MV-4-11 (cell line): ENCODE data around the gene LASP1.

Source experiments
- DNase-seq: peaks from one replicate; lab custom pipeline; 2025; lab: John Stamatoyannopoulos, UW

LASP1 gene

DNA sequence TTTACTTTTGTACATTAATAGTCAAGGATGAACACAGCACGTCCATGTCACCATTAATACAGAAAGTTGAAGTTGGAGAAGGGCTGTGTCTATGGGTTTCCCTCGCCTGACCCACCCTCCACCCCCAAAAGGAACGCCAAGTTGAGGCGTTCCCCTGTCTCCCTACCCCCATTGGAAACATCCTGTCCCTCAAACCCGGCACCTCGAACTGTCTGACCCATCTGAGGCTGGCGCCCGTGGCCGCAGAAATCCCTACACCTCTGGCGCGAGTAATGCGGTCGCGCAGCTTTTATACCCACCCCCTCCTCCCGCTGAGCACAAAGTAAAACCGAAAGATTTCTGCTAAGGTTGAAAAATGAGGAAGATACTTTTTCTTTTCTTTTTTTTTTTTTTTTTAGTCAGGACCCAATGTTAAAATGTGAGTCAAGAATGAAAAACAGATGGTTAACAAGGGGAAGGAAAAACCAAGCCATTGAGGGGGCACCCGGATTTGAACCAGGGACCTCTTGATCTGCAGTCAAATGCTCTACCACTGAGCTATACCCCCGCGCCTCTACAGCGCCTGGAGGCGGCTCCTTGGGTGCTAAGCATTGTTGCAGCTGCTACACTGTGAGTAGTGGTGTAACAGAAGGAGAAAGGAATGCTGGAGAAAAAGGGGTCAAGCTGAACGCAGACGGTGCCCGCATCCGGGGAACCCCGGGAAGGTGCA lies 887 bp upstream of the LASP1 start:
- DNase-seq: peak; percentile 93

DNA sequence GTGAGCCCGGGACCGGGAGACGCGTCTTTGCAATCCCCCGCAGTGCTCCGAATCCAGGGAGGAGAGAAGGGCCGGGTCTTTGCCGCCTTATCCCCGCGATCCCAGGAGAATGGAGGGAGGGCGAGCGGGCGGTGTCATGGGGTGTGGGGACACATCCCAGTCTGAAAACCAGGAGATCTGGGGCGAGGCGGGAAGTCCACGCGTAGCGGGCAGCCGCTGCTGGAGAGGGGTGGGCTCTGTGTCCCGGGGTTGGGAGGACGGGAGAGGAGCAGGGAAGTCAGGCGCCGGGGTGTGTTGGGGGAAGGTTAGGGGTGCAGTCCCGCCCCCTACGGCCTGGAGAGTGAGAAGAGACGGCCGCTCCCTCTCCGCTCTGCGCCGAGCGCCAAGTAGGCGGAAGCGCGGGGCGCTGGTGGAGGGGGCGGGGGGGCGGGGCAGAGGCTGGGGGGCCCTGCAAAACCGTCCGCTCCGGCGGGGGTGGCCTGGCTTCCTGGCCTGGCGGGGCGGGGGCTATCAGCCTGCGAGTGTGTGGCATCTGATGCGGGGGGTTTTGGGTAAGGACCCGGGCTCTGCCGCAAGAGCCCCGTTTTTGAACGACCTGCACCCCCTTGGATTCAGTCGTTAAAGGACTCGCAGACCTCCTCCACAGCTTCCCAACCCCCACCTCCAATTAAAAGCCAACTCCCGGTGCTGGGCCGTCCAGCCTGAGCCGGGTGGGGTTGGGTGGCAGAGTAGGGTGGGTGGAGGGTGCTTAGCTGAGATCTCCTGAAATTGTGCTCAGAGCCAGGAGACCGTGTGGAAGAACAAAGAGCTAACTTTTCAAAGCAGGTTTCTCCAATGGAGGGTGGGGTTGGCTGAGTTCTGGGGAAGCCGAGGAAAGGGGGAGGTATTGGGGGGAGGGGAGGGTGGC lies 654 bp downstream of the LASP1 start:
- DNase-seq: peak; percentile 34

DNA sequence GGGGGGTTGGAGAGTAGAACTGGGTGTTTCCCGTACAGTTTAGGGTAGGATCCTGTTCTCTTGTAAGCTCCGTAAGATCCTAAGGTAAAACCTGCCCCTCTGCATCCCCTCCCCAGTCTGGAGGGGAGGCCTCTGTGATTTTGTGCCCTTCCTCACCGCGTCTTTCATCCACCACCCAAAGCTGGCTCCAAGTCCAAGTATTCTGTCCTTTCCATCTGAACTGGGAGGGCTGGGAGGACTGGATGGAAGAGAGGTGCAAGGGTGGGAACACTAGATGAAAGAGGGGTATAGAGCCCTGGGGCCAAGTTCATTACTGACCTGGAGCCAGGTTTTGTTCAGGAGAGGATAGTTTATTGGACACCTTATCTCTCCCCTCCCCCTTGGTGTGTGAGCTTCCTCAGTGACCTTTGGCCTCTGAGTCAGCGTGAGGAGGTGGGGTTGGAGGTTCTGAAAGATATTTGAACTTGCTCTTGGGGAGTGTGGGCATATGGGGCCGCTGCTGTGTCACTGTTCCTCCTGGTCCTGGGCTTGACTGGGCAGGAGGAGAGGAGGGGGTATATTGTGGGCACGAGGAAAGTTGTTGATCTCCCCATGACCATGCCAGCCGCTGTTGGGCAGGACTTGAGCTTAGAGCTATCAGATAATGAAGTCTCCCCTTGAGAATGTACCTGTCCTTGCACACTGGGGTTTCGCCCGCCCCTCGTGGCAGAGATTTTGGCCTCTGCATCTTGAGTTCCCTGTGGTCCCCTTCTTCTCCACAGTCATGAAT lies 1.6 kb downstream of the LASP1 start:
- peak; percentile 84 for DNase-seq

DNA sequence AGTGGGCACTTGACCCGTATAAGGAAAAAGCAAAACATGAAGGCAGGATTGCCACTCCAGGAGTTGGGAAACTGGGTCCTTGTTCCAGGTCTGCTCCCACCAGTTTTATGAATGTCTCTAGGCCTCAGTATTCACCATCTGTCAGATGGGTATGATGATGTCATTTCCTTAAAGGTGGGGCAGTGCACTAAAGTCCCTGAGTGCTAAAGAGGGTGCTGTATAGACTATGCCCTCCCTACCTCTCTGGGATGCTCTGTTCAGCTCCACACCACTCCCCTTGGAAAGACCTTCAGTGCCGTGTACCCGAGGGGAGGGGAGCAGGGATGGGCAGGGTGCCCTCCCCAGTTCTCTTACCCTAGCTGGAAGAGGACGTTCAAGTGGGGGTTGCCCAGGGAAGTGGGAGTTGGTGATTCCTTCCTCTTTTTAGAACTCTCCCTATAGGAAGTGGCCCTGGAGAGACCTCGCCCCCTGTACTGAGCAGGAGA lies 2.2 kb downstream of the LASP1 start:
- DNase-seq: peak; percentile 57

DNA sequence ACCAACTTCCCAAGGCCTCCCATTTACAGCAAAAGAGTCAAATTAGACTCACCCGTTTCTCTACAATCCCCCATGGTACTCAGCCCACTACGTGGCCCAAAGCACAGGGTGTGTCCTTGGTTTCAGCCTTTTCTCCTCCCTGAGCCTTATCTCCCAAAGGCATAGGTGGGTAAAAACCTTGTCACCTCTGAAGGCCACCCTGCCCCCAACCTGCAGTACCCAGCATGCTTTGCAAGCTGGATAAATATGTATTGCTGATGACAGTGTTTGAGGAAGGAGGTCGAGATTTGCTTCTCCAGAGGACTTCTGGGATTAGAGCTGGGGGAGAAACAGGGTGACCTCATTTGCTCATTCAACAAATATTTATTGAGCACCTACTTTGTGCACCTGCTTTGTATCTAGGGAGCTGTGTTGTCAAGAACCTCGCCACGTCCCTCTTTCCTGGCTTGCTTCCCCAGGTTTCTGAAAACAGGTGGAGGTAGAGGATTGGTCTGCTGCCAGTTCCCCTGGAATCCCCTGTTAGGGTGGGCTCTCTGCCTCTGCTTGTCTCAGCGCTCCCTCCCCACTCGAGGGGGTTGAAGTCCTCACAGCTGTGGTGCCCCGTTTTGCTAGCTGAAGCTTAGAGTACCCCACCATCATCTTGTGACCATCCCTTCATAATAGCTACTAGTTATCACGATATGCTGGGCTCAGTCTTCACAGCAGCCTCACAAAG lies 3.0 kb downstream of the LASP1 start:
- no peak for DNase-seq

DNA sequence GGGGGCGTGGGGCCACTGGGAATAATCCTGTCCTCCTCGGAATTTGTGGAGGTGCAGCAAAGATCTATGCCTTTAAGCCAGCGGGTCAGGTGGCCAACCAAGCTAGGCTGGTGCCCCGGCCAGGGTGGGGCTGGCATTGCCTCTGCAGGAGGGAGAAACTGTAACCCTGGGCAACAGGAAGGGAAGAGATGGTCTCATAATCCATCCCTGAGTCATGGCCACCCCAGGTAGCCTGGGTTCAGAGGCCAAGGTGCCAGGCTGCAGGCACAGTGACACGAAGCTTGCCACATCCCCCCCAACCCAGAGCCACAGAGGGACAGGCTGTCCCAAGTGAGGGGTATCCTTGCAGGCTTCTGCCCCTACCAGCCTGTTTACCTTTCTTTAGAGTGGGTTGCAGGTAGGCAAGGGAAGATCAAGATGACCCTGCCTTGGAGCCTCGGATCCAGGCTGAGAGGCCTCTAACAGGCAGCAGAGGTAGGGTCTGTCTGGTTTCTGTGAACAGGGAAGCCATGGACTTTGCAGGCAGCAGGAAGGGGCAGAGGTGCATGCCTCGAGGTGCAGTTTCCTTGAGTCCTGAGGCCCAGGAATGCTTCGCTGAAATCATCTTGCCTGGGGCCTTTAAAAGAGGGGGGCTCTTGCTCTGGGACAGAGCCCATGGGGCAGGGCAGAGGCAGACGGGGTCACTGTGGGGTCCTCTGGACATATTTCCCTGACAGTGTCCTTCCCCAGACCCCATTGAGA lies 4.0 kb downstream of the LASP1 start:
- DNase-seq: no peak

DNA sequence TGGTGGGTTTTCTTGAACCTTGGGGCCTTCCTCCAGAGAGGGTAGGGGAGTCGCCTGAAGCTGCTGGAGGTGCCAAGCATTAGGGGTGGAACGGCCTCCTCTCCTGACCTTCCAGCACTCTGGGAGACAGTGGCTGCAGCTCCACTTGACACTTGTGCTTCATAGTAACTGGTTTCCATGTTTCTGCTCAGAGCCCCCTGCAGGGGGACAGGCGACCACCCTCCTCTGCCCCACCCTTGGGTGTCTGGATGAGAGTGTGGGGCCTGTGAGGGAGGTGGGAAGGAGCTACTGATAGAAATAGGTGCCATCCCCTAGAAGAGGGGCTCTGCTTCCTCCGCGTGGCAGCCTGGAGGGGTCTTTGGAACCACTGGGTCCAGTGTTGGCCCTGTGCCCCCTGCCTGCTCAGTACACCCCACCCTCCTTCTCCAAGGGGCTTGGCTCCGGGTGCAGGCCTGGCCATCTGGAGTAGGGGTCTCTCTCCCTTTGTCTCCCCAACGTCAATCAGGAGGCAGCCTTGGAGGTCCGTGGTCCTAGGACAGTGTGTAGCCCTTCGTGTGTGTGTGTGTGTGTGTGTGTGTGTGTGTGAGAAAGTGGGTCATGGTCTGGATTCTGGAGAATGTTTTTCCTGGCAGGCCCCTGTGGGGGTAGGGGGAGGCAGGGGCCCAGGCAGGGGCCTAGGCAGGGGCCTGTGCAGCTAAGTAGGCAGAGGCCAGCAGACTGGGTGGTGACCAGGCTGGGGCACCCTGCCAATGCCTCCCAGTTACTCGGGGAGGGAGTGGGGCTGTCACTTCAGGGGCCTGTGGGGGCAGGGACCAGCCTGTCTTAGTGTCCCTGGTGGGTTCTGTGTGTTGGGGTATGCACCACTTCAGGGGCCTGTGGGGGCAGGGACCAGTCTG lies 4.9 kb downstream of the LASP1 start:
- DNase-seq: no peak

DNA sequence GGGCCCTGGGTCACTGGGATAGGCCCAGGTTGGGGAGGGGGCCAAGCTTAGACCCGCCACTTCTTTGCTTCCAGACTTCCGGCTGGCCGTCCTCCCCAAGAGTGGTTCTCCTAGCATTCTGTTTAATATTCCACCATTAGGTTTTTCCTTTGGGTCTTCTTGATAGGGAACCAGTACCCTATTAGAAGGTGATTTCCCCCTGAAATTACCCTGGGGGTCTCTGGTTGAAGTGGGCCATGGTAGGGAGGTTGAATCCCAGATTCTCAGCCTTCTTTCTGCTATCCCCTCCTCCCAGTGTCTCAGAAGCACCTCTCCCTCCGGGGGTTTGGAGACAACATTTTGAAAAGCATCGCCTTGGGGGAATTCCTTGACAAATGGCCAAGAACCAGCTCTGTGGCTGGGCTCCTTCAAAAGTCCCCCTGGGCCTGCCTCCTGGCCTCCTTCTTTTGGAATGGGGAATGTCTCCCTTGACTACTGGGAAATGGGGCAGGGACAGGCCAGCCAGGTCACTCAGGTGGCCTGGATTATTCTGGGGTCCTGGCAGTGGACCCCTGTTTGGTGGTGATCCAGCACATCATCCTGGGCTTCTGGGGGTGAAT lies 5.7 kb downstream of the LASP1 start:
- DNase-seq: no peak

DNA sequence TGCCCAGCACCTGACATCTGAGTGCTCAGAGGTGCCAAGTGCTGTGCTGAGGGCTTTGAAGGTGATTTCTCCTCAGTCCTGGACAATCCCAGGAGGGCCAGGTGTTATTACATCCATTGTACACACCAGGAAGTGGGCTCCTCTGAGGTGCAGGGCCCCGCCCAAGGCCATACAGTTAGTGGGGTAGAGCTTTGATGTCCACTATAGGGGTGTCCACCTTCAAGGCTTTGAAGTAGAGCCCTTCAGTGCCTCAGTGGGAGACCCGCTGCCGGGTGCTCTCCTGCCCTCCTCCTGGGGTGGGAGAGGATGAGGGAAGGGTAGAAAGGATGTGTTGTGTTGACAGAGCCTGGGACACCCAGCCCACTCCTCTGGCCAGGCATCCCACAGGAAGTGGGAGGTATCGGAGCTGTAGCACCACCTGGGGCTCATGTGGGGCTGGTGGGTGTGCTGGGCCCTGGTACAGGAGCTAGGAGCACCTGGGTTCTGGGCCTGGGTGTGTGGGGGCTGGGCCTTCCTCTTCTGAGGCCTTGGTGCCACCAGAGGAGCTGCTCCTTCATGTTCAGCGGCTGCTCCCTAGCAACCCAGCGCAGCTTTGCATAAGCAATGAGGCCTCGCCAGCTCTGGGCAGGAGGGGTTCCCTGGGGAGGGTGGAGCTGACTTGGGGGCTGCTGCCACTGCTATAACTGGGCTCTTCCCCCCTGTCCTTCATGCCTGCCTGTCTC lies 7.4 kb downstream of the LASP1 start:
- DNase-seq: peak; percentile 58

DNA sequence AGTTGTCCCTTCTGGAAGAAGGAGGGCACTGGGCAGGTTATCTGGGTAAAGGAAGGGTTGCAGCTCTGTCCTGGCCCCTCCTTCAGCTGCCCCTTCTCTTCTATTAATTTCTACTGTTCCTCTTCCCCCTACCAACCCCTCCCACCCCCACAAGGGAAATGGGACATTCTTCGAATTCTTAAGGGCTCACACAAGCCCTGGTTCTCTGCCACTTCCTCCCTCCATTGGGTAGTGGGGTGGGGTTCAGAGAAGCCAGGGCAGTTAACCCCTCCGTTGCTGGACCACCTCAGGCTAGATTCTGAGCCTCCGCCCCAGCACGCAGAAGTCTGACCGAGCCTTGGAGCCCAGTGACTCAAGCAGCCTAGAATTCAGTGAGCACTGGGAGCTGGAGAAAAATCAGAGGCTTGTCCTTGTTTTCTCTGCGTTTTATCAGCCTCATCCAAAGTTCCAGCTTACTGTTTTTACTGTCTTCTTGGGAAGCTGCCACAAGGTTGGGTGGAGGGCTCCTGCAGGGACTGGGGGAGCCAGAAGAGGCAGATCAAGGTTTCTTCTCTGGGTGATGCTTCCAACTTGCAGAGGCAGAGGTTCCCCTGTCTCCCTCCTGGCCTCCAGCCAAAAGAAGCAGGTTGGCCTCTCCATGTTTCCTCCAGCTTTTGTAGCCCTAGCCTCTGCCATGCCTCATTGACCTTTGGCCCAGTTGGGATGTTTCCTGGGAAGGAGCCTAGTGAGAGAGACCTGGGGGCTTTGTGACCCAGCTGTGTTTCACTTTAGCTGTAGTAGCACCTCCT lies 10.2 kb downstream of the LASP1 start:
- peak; percentile 26 for DNase-seq

DNA sequence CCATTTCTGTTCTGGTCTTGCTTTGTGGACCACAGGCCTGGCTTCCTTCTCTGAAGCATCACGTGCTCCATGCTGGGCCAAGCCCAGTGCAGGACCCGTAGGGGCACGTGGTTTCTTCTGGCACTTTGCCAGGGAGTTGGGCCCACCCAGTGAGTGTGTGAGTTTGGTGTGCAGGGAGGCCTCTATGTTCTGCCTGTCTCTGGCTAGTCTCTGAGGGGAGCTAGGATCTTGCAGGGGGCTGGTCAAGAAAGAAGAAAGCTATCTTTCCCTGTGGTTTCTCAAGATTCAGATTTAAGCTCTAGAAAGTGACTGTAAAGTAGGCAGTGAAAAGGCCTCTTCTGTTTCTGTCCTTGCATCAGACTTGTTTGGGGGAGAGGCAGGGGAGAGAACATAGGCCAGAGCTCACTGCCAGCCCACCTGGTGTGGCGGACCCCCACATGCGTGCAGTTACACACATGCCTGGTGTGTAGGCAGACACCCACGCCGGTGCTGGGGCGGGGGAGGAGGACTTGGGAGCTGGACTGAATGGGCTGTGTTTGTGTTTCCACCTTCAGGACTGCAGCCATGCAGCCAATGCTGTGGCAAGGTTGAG lies 11.8 kb downstream of the LASP1 start:
- DNase-seq: peak; percentile 71

DNA sequence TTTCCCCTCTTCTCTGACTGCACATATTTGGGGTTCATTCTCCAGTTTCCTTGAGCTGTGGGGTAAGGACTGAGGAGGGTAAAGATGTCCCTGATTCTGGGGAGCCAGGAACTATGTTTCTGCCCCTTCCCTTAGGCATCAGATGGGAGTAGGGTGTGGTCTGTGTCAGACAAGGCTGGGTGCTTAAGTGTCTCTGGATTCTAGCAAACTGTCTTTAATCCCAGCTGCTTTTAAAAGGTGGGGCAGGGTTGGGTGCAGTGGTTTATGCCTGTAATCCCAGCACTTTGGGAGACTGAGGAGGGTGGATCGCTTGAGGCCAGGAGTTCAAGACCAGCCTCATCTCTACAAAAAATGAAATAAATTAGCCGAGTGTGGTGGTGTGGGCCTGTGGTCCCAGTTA lies 13.0 kb downstream of the LASP1 start:
- no peak for DNase-seq

DNA sequence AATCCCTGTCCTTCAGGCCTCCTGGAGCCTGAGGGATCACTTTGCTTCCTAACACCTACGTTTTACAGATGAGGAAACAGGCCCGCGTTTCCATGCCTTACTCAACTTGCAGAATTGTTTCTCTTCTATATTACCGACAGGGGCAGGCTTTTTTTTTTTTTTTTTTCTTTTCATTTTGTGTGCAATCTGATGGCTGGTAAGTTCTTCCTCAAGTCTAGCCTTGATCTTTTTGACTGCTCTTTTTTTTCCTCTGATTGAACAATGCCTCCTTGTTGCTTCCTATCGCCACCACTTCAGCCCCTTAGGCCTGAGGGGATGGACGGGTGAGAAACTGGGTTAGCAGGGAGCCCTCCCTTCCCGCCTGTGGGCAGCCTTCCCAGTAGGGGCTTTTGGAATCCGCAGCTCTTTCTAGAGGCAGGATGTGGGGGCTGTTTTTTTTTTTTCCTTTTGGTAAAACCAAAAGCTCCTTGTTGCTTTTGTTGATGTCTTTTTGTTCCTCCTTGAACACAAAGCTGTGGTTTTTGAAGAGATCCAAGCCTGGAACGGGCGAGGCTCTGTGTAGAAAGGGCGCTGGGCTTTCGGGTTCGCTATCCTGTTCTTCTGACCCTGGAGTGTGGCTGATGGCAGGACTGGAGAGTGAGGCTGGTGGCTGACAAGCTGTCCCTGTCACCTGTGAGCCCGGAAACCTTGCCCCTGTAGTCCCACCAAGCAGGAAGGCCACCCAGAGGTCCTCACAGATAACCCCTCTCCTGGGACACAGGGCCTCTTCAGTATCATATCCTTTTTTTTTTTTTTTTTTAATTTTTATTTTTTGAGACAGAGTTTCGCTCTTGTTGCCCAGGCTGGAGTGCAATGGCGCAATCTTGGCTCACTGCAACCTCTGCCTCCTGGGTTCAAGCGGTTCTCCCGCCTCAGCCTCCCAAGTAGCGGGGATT lies 14.0 kb downstream of the LASP1 start:
- DNase-seq: peak; percentile 85

DNA sequence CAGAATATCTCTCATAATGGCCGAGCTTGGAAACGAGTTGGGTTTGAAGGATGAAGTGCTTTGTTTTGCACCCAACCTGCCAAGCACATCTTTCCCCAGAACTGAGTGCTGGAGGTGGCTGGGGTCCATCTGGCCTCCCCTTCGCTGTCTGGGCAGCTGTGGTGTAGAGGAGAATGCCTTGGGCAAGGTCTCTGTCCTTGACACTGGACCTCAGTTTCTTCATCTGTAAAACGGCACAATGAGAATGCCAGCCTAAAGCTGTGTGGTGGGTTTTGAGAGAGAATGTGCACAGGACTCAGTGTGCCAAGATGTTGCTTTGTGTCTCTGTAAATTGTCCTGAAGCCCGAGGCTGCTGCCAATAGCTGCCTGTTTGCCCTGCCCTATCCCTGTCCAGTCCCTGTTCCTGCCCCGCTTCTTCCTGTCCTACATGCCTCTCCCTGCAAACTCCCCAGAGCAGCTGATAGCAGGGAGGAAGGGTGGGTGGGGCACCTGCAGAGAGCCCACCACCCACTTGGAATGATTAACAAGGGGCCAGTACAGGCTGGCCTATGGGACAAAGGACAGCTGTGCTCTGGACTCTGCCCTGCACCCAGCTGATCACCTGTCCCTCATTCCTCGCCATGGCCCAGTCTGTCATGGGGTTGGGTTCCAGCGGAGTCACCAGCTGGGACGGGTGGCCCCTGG lies 15.3 kb downstream of the LASP1 start:
- DNase-seq: no peak

DNA sequence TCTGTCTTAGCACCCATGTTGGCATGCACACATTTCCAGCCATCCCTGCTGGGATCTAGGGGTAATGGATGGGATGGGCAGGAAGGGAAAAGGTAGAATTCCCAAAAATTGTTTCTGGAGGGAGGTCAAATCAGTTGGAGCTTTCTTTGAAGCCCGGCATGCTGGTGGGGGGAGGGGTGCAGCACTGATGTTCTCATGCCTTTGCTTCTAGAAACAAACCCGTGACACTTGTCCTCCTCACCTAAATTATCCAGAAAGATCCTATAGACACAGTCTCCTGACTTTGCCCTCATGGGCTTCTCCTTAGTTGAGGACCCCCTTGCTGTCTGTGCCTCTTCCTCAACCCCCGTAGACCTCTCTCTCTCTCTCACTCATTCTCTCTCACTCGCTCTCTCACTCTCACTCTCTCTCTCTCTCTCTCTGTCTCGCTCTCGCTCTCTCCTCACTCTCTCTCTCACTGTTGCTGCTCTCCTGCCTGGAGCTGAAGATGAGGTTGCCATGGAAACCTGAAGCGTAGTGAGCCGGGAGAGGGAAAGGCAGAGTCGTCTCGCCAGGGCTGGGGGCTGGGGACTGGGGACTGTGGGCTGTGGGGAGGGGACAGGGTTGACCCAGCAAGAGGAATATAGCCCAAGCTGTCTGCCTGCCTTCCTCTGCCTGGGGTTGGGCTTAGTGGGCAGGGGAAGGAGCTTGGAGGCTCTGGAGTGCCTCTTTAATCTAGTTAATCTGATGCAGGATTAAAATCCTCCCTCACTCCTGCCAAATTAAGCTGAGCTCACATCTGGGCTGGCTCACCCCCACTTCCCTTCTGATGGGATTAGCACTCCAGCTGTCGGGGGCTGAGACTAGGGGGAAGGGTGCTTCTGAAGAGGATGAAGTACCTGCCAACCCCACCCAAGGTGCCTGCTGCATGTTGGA lies 16.1 kb downstream of the LASP1 start:
- DNase-seq: peak; percentile 15
